Amniotic stem cell (primary cell): ENCODE measurements around the gene LRRC36.

Source experiments
- DNase-seq: peaks from one replicate; lab custom pipeline; 2025; lab: John Stamatoyannopoulos, UW

Gene LRRC36

DNA sequence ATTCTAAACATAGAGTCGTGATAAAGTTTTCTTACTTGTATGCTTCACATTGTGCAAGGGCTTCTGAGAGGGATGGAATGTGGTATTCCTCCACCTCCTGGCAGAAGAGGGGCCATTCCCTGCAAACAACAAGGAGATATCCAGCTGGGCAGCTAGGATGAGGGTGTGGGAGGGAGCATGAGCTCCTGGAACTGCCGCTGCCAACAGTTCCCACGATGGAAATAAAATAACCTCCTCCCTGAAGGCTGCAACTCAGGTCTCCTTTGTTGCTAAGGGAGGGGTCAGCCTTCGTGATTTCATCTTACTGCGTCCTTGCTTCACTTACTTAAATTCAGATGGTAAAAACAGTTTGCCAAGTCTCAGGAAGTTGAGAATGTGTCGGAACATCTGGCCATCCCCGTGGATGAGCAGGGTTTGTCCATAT is 31.7 kb upstream of the LRRC36 start:
- no peak for DNase-seq

DNA sequence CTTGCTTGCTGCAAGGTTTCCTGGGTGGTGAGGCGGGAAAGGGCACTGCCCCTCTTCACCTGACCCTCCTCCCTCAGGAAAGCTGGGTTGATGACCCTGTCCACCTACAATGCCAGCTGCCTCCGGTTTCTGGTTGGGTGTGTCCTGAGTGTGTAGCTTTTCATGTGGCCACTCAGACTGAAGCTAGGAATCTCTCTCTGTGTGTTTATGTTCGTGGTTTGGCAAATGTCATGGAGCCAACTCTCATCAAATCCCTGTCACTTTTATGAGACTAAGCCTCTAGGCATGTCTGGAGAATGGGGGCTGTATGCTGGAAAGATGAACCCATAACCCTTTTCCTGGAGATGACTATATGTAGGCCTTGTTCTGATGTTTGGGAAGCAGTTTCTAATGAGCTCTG is 30.2 kb upstream of the LRRC36 start:
- DNase-seq: no peak

DNA sequence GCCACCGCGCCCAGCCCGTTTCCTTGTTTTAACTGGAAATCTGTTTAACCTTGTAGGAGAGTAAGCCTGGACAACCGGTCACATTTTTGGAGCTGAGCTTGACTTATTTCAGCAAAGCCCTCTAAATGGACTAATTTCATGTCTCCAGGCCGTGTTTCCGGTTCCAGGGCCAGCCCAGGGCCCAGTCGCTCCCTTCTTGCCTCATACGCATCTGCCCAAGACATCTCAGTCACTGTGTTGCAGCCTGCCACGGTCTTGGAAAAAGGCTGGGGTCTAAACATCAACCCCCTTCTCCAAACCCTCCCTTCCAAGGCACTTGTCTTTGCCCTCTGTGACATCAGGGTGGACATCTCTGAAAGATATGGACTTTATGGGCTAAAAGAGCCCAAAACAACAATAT is 28.3 kb upstream of the LRRC36 start:
- DNase-seq: no peak

DNA sequence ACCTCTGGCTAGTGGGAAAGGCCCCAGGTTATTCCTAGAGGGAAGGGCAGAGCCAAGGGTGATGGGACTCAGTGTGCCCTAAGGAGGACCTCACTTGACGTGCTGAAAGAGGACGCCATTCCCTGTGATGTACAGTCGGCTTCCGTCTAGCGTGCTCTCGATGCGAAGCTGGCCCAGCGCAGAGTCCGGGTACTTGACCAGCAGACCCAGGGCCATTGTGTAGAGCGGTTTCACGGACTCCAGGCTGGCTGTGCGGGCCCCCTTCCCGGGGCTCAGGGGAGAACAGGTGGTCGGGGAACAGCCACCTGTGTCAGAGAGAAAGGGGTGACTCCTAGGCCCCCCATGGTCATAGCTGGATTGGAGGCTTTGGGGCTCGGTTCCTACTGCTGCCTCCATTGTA is 27.3 kb upstream of the LRRC36 start:
- DNase-seq: no peak

DNA sequence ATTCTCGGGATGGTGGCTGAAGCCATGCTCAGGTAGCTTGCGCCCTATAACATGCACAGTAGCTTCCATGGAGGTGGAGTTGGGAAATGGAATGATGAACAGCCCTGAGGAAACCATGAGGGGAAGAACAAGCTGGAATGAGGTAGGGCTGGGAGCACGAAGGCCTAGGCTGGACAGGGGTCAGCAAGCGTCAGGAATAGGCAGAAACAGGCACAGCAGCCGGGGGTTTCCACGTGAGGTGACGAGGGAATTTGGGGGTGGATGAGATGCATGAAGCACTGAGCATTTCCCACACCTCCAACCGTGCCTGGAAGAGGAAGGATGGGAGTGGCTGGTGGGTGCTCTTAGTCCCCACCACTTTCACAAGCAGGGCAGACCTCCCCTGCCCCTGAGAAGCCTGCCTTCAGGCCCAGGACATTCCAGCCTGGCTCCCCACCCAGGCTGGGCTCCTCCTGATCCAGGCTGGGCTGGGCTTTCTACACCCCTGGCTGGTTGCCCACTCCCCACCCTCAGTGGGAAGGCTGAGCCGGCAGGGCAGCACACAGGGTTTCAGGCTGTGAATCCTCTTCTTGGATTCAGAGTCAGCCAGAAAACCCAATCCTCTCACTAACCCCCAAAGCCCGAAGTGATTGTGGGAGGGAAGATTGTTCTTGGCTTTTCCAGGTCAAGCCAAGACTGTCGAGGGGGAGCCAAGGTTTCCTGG is 25.4 kb upstream of the LRRC36 start:
- DNase-seq: no peak

DNA sequence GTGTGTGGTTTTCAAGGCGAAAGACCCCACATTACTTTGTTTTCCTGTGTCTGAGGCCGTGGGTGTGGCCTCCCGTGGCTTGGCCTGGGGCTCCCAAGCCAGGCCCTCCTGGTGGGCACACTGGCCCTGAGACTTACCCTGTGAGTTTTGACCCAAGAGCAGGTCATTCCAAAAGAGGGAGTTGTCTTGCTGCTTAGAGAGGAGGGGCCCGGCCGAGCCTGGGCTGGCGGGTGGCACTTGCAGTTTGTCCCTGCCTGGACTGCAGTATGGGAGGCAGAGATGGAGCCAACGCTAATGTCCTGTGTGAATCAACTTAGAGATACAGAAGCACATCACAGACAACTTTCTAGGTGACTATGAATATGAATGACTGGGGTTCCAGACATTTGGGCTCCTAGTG is 24.5 kb upstream of the LRRC36 start:
- no peak for DNase-seq

DNA sequence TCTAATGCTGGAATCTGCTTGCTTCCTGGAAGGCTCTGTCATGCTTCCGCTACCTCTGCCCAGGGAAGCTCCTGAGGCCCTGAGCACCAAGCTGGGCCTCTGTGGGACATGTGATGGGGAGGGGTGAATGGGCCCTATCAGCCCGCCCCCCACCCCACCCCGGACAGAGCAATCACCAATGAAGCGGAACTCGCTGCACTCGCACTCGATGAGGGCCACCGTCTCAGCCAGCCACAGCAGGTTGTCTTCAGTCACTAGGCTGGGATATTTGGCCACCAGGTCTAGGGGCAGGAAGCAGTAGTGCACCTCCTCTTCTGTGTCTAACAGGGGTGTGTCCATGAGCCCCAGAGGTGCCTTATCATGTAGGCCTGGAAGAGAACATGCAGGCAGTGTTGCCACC is 23.6 kb upstream of the LRRC36 start:
- no peak for DNase-seq

DNA sequence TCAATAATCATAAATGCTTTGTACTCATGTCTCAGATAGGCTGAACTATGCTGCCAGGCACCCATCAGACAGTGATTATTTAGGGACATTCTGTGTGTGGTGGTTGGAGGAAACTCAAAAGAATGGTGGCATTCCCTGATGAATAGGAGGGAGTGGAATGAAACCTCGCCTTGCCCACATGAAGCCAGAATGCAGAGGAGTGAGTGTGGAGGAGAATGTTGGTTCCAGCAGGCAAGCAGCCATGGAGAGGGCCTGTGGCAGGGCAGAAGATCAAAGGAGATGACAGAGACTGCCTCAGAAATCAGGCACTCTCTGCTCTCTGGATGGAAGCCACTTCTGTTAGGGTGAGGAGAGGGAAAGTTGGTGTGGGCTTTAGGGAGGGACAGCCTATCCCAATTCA is 22.6 kb upstream of the LRRC36 start:
- no peak for DNase-seq

DNA sequence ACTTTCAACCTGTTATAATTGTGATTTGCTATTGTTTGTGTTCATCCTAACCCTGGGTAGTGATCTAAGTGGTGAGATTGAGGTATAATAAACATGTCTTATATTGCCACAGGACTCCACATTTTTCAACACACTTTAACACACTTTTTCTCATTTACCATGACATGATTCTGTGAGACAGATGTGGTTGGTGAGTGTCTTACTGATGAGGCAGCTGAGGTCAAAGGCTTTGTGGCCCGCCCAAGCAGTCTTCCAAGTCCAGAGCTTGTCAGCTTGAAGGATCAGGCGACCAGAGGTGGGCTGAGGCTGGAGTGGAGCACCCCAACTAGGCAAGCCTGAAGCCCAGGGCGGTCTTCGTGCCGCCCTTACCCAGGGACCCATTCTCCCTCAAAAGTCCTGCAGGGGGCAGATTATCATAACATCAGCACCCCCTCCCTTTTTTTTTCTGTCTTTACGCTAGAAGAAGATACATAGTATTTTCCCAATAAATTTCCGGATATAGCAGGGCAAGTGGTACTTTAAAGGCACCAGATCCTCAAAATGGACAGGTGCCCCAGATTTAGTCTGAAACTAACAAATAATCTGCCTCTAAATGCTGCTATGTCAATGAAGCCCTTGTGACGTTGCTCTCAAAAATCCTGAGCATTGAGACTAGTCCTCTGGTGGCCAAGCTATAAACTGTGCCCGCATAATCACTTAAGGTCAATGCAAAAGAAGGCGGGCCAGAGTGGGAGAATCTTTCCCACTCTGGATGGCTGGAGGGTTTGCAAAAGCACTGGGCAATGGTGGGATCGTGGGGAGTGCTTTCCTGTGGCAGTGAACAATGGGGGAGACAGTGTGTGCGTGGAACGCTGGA is 21.2 kb upstream of the LRRC36 start:
- no peak for DNase-seq

DNA sequence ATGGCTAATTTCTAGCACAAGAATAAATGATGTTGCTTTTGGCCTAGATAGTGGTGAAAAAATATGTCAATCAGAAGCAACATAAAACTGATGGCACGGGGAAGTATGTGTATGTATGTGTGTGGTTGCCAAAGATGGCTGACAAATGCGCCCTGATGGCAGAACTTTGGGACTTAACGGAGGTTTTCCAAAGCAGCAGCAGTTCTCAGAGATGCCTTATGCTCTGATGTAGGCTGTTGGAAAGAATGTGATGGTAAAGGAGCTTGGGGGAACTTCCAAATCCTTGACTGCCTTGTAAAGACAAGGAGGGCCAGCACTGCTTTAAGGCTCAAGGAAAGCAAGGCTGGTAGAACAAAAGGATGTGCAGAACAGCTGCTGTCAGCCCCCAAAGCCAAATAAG is 16.1 kb upstream of the LRRC36 start:
- DNase-seq: no peak

DNA sequence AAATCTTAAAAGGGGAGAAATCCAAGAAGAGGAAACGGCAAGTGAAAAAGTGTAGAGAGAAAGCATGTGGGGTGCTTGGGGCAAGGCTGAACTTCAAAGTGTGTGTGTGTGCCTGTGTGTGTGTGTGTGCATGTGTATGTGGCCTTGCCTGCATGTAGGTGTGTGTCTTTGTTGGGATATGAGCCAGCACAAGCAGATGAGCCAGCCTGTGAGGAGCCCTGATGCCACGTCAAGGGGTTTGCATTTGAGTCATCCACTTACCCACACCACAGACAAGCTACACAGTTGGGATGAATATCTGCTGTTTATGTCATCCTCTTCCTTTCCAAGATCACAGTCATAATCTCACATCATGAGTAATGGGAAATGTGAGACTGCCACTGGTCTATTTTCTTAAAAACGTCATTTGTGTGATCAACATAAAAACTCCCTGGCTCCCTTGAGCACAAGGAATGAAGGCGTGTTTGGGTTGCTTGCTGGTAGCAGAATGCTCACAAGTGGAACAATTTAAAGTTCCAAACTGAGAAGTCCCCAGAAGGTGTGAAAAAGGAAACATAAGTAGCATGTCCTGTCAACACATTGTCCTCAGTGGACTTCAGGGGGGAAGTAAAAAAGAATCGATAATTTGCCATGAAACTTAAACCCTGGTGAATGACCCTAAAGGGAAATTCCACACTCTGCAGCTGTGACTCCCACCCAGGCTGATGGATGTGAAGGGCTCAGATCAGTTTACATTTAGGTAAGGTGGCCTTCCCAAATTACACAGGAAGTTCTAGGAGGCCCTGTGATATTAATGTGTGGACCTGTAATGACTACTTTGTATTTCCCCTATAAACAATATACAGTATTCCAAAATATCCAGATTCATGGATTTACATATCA is 14.8 kb upstream of the LRRC36 start:
- DNase-seq: peak; percentile 98

DNA sequence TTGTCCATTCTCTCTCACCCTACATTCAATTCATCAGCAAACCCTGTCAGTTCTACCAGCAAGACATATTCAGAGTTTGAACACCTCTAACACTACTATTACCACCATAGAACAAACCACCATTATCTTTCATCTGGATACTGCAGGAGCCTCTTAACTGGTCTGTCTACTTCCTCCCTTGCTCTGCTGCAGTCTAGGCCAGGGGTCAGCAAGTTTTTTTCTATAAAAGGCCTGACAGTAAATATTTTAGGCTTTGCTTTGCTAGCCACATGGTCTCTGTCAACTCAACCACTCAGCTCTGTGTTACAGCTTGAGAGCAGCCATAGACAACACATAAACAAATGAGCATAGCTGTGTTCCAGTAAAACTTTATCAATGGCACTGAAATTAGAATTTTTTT is 13.9 kb upstream of the LRRC36 start:
- DNase-seq: no peak

DNA sequence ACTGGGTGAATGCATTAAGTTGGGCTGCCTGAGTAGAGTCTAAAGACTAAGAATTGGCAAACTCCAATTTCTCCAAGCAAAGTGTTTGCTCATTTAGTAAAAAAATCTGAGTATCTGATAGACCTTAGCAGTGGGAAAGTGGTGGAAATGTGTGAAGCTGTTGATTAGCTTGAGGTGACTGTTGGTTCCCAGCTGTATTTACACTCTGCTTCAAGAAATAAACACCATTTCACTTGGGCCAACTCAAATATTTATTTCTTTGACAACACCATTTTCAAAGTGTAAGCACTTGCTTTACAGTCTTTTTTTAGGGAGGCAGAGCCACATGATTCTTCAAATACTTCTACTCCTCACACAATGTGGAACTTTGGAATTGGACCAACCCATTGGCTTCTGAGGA is 8.8 kb upstream of the LRRC36 start:
- DNase-seq: no peak

DNA sequence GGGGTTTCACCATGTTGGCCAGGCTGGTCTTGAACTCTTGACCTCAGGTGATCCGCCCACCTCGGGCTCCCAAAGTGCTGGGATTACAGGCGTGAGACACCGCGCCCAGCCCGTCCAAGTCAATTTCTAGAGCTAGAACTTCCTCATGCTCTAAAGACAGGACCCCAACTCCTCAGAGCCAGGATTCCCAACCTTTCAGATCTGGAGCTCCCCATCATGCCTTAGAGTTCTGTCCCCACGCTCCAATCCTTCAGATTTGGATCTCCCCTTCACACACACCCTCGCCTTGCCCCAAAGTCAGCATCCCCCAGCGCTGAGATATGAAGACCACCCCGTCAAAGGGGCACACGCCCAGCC is 522 bp upstream of the LRRC36 start:
- no peak for DNase-seq

DNA sequence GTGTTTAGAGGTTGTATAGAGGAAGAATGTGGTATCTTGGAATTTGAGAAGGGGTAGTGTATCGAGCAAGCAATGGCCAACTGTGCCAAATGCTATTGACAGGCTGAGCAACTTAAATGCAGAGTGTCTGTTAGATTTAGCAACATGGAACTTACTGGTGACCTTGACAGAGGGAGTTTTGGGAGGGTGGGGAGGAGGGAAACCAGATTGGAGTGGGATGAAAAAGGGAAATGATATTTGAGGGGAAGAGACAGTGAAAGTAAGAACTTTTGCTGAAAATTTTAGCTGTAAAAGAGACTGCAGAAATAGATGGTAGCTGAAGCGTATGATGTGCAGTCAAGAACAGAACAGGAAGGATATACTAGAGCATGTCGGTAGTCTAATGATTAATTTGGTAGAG is 1.1 kb downstream of the LRRC36 start:
- DNase-seq: no peak

DNA sequence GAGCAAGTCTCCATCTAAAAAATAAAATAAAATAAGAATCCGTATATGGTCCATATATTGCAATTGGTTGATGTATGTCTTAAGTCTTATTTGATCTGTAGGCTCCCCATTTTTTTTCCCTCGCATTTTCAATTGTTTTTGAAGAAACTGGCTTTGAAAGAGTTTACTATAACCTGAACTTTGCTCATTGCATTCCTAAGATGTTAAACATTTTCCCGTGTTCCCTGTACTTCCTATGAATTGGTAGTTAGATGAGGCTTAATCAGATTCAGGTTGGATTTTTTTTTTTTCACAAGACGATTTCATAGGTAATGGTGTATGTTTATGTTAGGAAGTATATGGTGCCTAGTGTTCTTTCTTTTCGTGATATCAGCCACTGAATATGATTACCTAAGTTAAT is 3.3 kb downstream of the LRRC36 start:
- no peak for DNase-seq

DNA sequence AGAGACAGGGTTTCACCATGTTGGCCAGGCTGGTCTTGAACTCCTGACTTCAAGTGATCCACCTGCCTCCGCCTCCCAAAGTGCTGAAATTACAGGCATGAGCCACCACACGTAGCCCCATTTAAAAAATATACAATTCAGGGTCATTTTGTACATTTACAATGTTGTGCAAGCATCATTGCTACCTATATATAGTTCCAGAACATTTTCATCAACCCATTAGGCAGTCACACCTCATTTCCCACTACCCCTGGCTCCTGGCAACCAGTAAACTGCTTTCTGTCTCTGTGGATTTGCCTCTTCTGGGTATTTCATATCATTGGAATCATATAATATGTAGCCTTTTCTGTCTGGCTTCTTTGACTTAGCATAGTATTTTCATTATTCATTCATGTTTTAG is 6.7 kb downstream of the LRRC36 start:
- DNase-seq: no peak

DNA sequence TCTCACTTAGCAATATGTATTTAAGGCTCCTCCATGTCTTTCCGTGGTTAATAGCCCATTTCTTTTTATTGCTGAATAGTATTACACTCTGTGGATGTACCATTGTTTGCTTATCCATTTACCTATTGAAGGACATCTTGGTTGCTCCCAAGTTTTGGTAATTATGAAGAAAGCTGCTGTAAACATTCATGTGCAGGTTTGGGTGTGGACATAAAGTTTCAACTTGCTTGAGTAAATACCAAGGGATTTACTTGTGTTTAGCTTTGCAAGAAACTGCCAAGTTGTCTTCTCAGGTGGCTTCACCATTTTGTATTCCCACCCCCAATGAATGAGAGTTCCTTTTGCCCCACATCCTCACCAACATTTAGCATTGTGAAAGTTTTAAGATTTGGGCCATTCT is 9.5 kb downstream of the LRRC36 start:
- no peak for DNase-seq

DNA sequence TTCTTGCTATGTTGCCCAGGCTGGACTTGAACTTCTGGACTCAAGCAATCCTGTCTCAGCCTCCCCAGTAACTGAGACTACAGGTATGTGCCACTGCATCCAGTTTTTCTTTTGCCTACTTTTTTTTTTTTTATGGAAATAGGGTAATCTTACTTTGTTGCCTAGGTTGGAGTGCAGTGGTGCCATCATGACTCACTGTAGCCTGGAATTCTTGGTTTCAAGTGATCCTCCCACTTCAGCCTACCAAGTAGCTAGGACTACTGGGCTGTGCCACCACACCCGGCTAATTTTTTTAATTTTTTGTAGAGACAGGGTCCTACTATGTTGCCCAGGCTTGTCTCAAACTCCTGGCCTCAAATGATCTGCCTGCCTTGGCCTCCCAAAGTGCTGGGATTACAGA is 10.0 kb downstream of the LRRC36 start:
- DNase-seq: no peak

DNA sequence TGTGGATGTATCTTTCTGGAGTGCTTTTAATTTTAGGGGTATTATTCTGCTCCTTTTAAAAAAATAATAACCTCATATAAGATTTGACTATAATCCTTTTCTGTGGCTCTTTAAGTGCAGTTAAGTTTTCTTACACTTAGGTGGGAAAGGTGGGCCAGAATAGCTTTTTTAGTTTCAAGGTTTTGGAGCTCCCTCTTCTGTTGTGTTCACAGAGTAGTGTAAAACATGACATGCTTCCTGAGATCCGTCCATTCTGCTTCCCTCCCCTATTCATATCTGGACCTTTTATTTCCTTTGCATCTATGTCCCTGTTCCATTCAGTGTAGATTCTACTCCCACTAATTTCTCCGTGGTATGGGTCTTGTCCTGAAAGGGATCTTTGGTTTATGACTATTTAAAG is 12.8 kb downstream of the LRRC36 start:
- DNase-seq: no peak

DNA sequence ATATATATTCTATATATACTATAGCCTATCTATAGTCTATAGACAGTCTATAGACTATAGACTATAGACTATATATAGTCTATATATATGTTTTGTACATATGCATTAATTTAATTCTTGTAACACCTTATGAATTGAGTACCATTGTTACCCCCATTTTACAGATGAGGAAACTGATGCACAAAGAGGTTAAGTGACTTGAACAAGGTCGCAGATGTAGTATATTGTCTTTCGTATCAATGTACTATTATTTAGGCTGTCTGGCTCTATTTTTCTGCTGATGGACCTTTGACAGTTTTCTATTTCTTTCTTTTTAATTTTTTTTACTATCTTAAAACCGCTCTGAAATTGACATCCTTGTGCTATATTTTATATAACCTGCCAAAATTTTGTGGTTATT is 14.6 kb downstream of the LRRC36 start:
- DNase-seq: no peak

DNA sequence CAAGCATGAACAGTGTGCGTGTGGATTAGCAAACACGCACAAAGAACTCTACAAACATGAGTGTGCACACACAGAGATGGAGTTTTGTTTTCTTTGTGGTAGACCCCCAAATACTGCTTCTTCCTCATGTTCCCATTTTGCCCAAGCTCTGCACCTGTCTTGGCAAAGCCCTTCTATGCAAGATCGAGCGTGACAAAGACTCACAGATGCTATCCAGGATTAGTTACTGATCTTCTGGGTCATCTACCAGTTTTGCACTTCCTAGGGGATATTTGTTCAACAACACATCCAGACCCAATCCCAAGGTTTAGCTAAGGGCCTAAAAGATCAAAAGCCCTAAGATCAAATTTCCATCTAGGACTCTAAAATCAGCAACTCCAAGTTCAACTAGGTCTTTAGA is 16.0 kb downstream of the LRRC36 start:
- no peak for DNase-seq

DNA sequence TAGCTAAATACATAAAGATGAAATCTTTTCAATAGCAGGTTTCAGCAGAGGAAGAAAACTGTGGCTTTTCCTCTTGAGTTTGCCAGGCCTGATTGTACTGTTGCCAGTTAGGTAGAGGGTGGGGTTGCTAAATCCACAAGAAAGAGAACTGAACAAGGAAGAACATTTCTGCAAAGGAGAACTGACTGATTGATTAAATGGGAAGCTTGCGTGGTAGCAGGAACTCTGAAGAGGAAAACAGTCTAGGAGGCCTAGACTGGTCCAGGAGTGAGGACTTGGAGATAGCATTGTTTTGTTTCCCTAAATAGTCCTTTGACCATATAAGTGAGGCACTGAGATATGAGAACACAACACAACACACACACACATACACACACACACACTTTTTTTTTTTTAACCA is 18.8 kb downstream of the LRRC36 start:
- no peak for DNase-seq
